ENCODE measurements around the gene MAP6D1.
"Not testable (repeated sequence)": the region's sequence is repeated elsewhere in the genome, so short reads cannot be mapped to it uniquely, and the experiment has no call there.

The MAP6D1 gene

GRCh38 chr3:183782576-183783276, 42.7 kb downstream of the MAP6D1 start:
- Histone ChIP-seq H3K27me3 (replicated peaks; ENCODE audit: control insufficient read depth, insufficient read depth, low read length, poor library complexity, severe bottlenecking) (no peaks in the 10 kb centered on the region), H3K27ac (ENCODE audit: insufficient read depth, low read length, poor library complexity, severe bottlenecking) (no peak overlapping the region), H3K9me3 (ENCODE audit: control insufficient read depth, low read length) (no peaks in the 10 kb centered on the region), H3K4me3 (ENCODE audit: insufficient read depth, low read depth, low read length, poor library complexity, severe bottlenecking) (no peak overlapping the region), H3K4me1 (ENCODE audit: control insufficient read depth, insufficient read depth, low read length, poor library complexity, severe bottlenecking) (no peaks in the 10 kb centered on the region), H3K36me3 (ENCODE audit: control insufficient read depth, insufficient read depth, low read length) (peaks cover 54% of the 10 kb centered on the region)
- DNase-seq, result no peak

GRCh38 chr3:183781246-183781645, 44.1 kb downstream of the MAP6D1 start:
- no peak overlapping the region for H3K4me3 ChIP-seq (ENCODE audit: insufficient read depth, low read depth, low read length, poor library complexity, severe bottlenecking)
- H3K9me3 ChIP-seq (ENCODE audit: control insufficient read depth, low read length), result no peaks in the 10 kb centered on the region
- H3K27ac ChIP-seq (ENCODE audit: insufficient read depth, low read length, poor library complexity, severe bottlenecking), result no peak overlapping the region
- H3K4me1 ChIP-seq (ENCODE audit: control insufficient read depth, insufficient read depth, low read length, poor library complexity, severe bottlenecking), result no peaks in the 10 kb centered on the region
- H3K36me3 ChIP-seq (ENCODE audit: control insufficient read depth, insufficient read depth, low read length), result peaks cover 50% of the 10 kb centered on the region
- DNase-seq, result no peak
- no peaks in the 10 kb centered on the region for H3K27me3 ChIP-seq (replicated peaks; ENCODE audit: control insufficient read depth, insufficient read depth, low read length, poor library complexity, severe bottlenecking)

GRCh38 chr3:183779896-183780465, 45.4 kb downstream of the MAP6D1 start:
- Histone ChIP-seq H3K4me1 (ENCODE audit: control insufficient read depth, insufficient read depth, low read length, poor library complexity, severe bottlenecking) (no peaks in the 10 kb centered on the region), H3K9me3 (ENCODE audit: control insufficient read depth, low read length) (no peaks in the 10 kb centered on the region), H3K27me3 (replicated peaks; ENCODE audit: control insufficient read depth, insufficient read depth, low read length, poor library complexity, severe bottlenecking) (no peaks in the 10 kb centered on the region), H3K4me3 (ENCODE audit: insufficient read depth, low read depth, low read length, poor library complexity, severe bottlenecking) (no peak overlapping the region), H3K27ac (ENCODE audit: insufficient read depth, low read length, poor library complexity, severe bottlenecking) (no peak overlapping the region), H3K36me3 (ENCODE audit: control insufficient read depth, insufficient read depth, low read length) (peaks cover 51% of the 10 kb centered on the region)
- no peak for DNase-seq

GRCh38 chr3:183777016-183777618, 48.3 kb downstream of the MAP6D1 start:
- no peak overlapping the region for H3K27ac ChIP-seq (ENCODE audit: insufficient read depth, low read length, poor library complexity, severe bottlenecking)

GRCh38 chr3:183776451-183776850, 48.9 kb downstream of the MAP6D1 start:
- H3K36me3 ChIP-seq (ENCODE audit: control insufficient read depth, insufficient read depth, low read length), result peaks cover 54% of the 10 kb centered on the region
- DNase-seq; H3K9me3 ChIP-seq (ENCODE audit: control insufficient read depth, low read length); H3K4me1 ChIP-seq (ENCODE audit: control insufficient read depth, insufficient read depth, low read length, poor library complexity, severe bottlenecking); H3K4me3 ChIP-seq (ENCODE audit: insufficient read depth, low read depth, low read length, poor library complexity, severe bottlenecking); H3K27ac ChIP-seq (ENCODE audit: insufficient read depth, low read length, poor library complexity, severe bottlenecking); H3K27me3 ChIP-seq (replicated peaks; ENCODE audit: control insufficient read depth, insufficient read depth, low read length, poor library complexity, severe bottlenecking): not testable (repeated sequence)

More at GRCh38 chr3:183777016-183777618, 48.3 kb downstream of the MAP6D1 start:
- Histone ChIP-seq H3K36me3 (ENCODE audit: control insufficient read depth, insufficient read depth, low read length) (peaks cover 57% of the 10 kb centered on the region), H3K4me3 (ENCODE audit: insufficient read depth, low read depth, low read length, poor library complexity, severe bottlenecking) (no peak overlapping the region), H3K4me1 (ENCODE audit: control insufficient read depth, insufficient read depth, low read length, poor library complexity, severe bottlenecking) (no peaks in the 10 kb centered on the region), H3K27me3 (replicated peaks; ENCODE audit: control insufficient read depth, insufficient read depth, low read length, poor library complexity, severe bottlenecking) (no peaks in the 10 kb centered on the region), H3K9me3 (ENCODE audit: control insufficient read depth, low read length) (no peaks in the 10 kb centered on the region)
- DNase-seq, result no peak

- DNase-seq, result no peak
- H3K27ac ChIP-seq (ENCODE audit: insufficient read depth, low read length, poor library complexity, severe bottlenecking), result no peak overlapping the region
- no peak overlapping the region for H3K4me3 ChIP-seq (ENCODE audit: insufficient read depth, low read depth, low read length, poor library complexity, severe bottlenecking)
- no peaks in the 10 kb centered on the region for H3K9me3 ChIP-seq (ENCODE audit: control insufficient read depth, low read length)
- H3K36me3 ChIP-seq (ENCODE audit: control insufficient read depth, insufficient read depth, low read length), result peaks cover 50% of the 10 kb centered on the region
- H3K4me1 ChIP-seq (ENCODE audit: control insufficient read depth, insufficient read depth, low read length, poor library complexity, severe bottlenecking), result no peaks in the 10 kb centered on the region
- no peaks in the 10 kb centered on the region for H3K27me3 ChIP-seq (replicated peaks; ENCODE audit: control insufficient read depth, insufficient read depth, low read length, poor library complexity, severe bottlenecking)
Measured at GRCh38 chr3:183775781-183776180, 49.6 kb downstream of the MAP6D1 start.

GRCh38 chr3:183774631-183775030, 50.7 kb downstream of the MAP6D1 start:
- Histone ChIP-seq H3K9me3 (ENCODE audit: control insufficient read depth, low read length) (no peaks in the 10 kb centered on the region), H3K27ac (ENCODE audit: insufficient read depth, low read length, poor library complexity, severe bottlenecking) (no peak overlapping the region), H3K4me1 (ENCODE audit: control insufficient read depth, insufficient read depth, low read length, poor library complexity, severe bottlenecking) (no peaks in the 10 kb centered on the region), H3K36me3 (ENCODE audit: control insufficient read depth, insufficient read depth, low read length) (peaks cover 43% of the 10 kb centered on the region), H3K4me3 (ENCODE audit: insufficient read depth, low read depth, low read length, poor library complexity, severe bottlenecking) (no peak overlapping the region), H3K27me3 (replicated peaks; ENCODE audit: control insufficient read depth, insufficient read depth, low read length, poor library complexity, severe bottlenecking) (no peaks in the 10 kb centered on the region)
- no peak for DNase-seq

GRCh38 chr3:183769453-183769852, 55.9 kb downstream of the MAP6D1 start:
- Histone ChIP-seq H3K27ac (ENCODE audit: insufficient read depth, low read length, poor library complexity, severe bottlenecking) (no peak overlapping the region), H3K36me3 (ENCODE audit: control insufficient read depth, insufficient read depth, low read length) (peaks cover 10% of the 10 kb centered on the region), H3K9me3 (ENCODE audit: control insufficient read depth, low read length) (no peaks in the 10 kb centered on the region), H3K4me1 (ENCODE audit: control insufficient read depth, insufficient read depth, low read length, poor library complexity, severe bottlenecking) (no peaks in the 10 kb centered on the region), H3K4me3 (ENCODE audit: insufficient read depth, low read depth, low read length, poor library complexity, severe bottlenecking) (no peak overlapping the region), H3K27me3 (replicated peaks; ENCODE audit: control insufficient read depth, insufficient read depth, low read length, poor library complexity, severe bottlenecking) (no peaks in the 10 kb centered on the region)
- no peak for DNase-seq

GRCh38 chr3:183768114-183768513, 57.3 kb downstream of the MAP6D1 start:
- H3K36me3 ChIP-seq (ENCODE audit: control insufficient read depth, insufficient read depth, low read length), result no peaks in the 10 kb centered on the region
- DNase-seq, result no peak
- no peaks in the 10 kb centered on the region for H3K9me3 ChIP-seq (ENCODE audit: control insufficient read depth, low read length)
- H3K27me3 ChIP-seq (replicated peaks; ENCODE audit: control insufficient read depth, insufficient read depth, low read length, poor library complexity, severe bottlenecking), result no peaks in the 10 kb centered on the region
- H3K4me1 ChIP-seq (ENCODE audit: control insufficient read depth, insufficient read depth, low read length, poor library complexity, severe bottlenecking), result no peaks in the 10 kb centered on the region
- H3K4me3 ChIP-seq (ENCODE audit: insufficient read depth, low read depth, low read length, poor library complexity, severe bottlenecking), result no peak overlapping the region
- no peak overlapping the region for H3K27ac ChIP-seq (ENCODE audit: insufficient read depth, low read length, poor library complexity, severe bottlenecking)
